K562 (cell line): ENCODE results near the gene CHCT1. TPM values are rescaled to one million over a fixed set of nuclear protein-coding genes. Genes with fewer than 3 reads are reported as not detected.

Experiments
- ATAC-seq: fragments of 200-7000 bp; cut with Tn5 transposase; 3 replicates; pipeline ENCODE4 v1.9.1; 2020; ENCODE audit warnings: moderate library complexity
- BruUV-seq: library from RNA; stranded (reverse); fragments of 400-500 nt; replicated peaks from 2 replicates; lab custom pipeline; 2021; lab: Mats Ljungman, UMichigan
- CTCF ChIA-PET: fragments of 300-600 bp; formaldehyde crosslinking; extraction: SDS; loops from one replicate; lab custom pipeline; 2021; ENCODE audit warnings: low intra/inter-chr PET ratio; lab: Yijun Ruan, JAX
- POLR2A ChIA-PET: fragments of 300-600, 350-650 bp; sonication (Branson Sonifier 250); formaldehyde crosslinking; extraction: SDS; loops from one replicate; lab custom pipeline; 2021; ENCODE audit warnings: antibody characterized with exemption, inconsistent platforms; lab: Yijun Ruan, JAX
- DNase-seq, 4 experiments: peaks; one replicate each; pipeline versions ENCODE4 v3.0.0 to v3.0.0-alpha.2; 2011 to 2018; ENCODE audit warnings: low spot score in 3 of 4, mixed read lengths in 3 of 4; ENCODE audit errors: extremely low read depth in 1 of 4
- FAIRE-seq: peaks from 2 replicates; lab custom pipeline; 2011; peaks lifted over from hg19 to GRCh38; lab: Jason Lieb, UNC
- H2AFZ ChIP-seq: 2 replicates; pipeline ENCODE4 v1.6.0; 2011; ENCODE audit warnings: low read depth, low read length, control low read depth, inconsistent platforms
- H3K27ac ChIP-seq: fragments of 200-600 bp; 3 replicates; pipeline ENCODE4 v1.8.0; 2011; ENCODE audit warnings: low read depth, mild to moderate bottlenecking, control low read depth, inconsistent platforms, low read length, moderate library complexity, mixed read lengths; ENCODE audit errors: extremely low read depth
- H3K27me3 ChIP-seq, 2 experiments: fragments of 300-600 bp in 1 of 2; 2 replicates in 1 of 2; 3 replicates in 1 of 2; pipeline versions ENCODE4 v1.6.0 to v1.8.0; 2011; ENCODE audit warnings: inconsistent platforms in 2 of 2, low read length in 2 of 2, mild to moderate bottlenecking in 1 of 2, mixed read lengths in 1 of 2, moderate library complexity in 1 of 2; ENCODE audit not compliant: control insufficient read depth in 2 of 2, insufficient read depth in 2 of 2
- H3K36me3 ChIP-seq: fragments of 300-600 bp; 3 replicates; pipeline ENCODE4 v1.8.0; 2011; ENCODE audit warnings: mild to moderate bottlenecking, low read length, inconsistent platforms; ENCODE audit not compliant: control insufficient read depth, insufficient read depth
- H3K4me1 ChIP-seq, 2 experiments: fragments of 200-600 bp in 1 of 2; replicated peaks in 1 of 2; 2 replicates in 1 of 2; 3 replicates in 1 of 2; pipeline versions ENCODE4 v1.5.1 to v1.8.0; 2011; ENCODE audit warnings: inconsistent platforms in 2 of 2, low read length in 2 of 2, mild to moderate bottlenecking in 1 of 2, mixed read lengths in 1 of 2, moderate library complexity in 1 of 2; ENCODE audit not compliant: control insufficient read depth in 2 of 2, insufficient read depth in 2 of 2
- H3K4me2 ChIP-seq: 2 replicates; pipeline ENCODE4 v1.6.1; 2011; ENCODE audit warnings: low read length, control low read depth, inconsistent platforms, mixed read lengths; ENCODE audit not compliant: insufficient read depth
- H3K4me3 ChIP-seq: fragments of 200-600 bp; sonication (generic), shearing (Covaris generic); 2 replicates; pipeline ENCODE4 v1.5.1; 2016; ENCODE audit warnings: control low read depth, inconsistent platforms
- H3K79me2 ChIP-seq: fragments of 200-600 bp; 3 replicates; pipeline ENCODE4 v1.8.0; 2011; ENCODE audit warnings: low read length, inconsistent platforms; ENCODE audit not compliant: control insufficient read depth, insufficient read depth
- H3K9ac ChIP-seq, 2 experiments: 2 replicates each; pipeline versions ENCODE4 v1.6.0 to v1.6.1; 2011; ENCODE audit warnings: low read depth in 2 of 2, low read length in 2 of 2, control low read depth in 1 of 2, inconsistent platforms in 1 of 2, mild to moderate bottlenecking in 1 of 2, mixed read lengths in 1 of 2; ENCODE audit not compliant: insufficient read depth in 1 of 2
- H3K9me1 ChIP-seq: one replicate; pipeline ENCODE4 v1.6.0; 2011; ENCODE audit warnings: inconsistent platforms, mild to moderate bottlenecking, low read length, moderate library complexity; ENCODE audit not compliant: control insufficient read depth, insufficient read depth
- H3K9me3 ChIP-seq: replicated peaks from 2 replicates; pipeline ENCODE4 v1.5.1; 2011; ENCODE audit warnings: low read depth, low read length, inconsistent platforms; ENCODE audit not compliant: control insufficient read depth, insufficient read depth
- H4K20me1 ChIP-seq: replicated peaks from 2 replicates; pipeline ENCODE4 v1.6.1; 2011; ENCODE audit warnings: low read length, inconsistent platforms, mixed read lengths; ENCODE audit not compliant: control insufficient read depth, insufficient read depth
- E4F1 ChIP-seq: fragments of 250-450 bp; sonication (Bioruptor Pico); IDR thresholded peaks from 2 replicates; pipeline ENCODE4 v1.5.0; 2021; ENCODE audit warnings: mild to moderate bottlenecking, borderline replicate concordance
- GATA2 ChIP-seq: sonication (generic); formaldehyde crosslinking; IDR thresholded peaks from 2 replicates; pipeline ENCODE4 v1.4.0; 2020; ENCODE audit warnings: mild to moderate bottlenecking, missing genetic modification reagents
- HMG20A ChIP-seq: fragments of 450-650 bp; formaldehyde crosslinking; conservative IDR thresholded peaks from 2 replicates; pipeline ENCODE4 v1.4.0; 2020; ENCODE audit warnings: mild to moderate bottlenecking, mixed read lengths
- MED1 ChIP-seq: sonication (generic); formaldehyde crosslinking; IDR thresholded peaks from 2 replicates; pipeline ENCODE4 v1.8.1; 2023; ENCODE audit warnings: missing genetic modification reagents, borderline replicate concordance
- MIER1 ChIP-seq: fragments of 450-650 bp; IDR thresholded peaks from 2 replicates; pipeline ENCODE4 v1.6.1; 2016; ENCODE audit warnings: antibody characterized with exemption, mild to moderate bottlenecking, low read depth
- OTX1 ChIP-seq: fragments of 450-650 bp; formaldehyde crosslinking; IDR thresholded peaks from 2 replicates; pipeline ENCODE4 v1.4.0; 2022; ENCODE audit warnings: mild to moderate bottlenecking
- PKNOX1 ChIP-seq: fragments of 450-650 bp; IDR thresholded peaks from 2 replicates; pipeline ENCODE4 v1.6.1; 2016
- SMC3 ChIP-seq: conservative IDR thresholded peaks from 2 replicates; pipeline ENCODE4 v1.6.1; 2011; ENCODE audit warnings: low read depth, low read length, improper control_type of control experiment; ENCODE audit not compliant: insufficient read depth
- YY1 ChIP-seq, 3 experiments: IDR thresholded peaks; 2 replicates each; pipeline ENCODE4 v1.6.1; 2011; ENCODE audit warnings: low read length in 2 of 3, mild to moderate bottlenecking in 2 of 3, moderate library complexity in 2 of 3, borderline replicate concordance in 1 of 3, control low read depth in 1 of 3, low read depth in 1 of 3; ENCODE audit not compliant: insufficient read depth in 3 of 3, insufficient replicate concordance in 2 of 3, control insufficient read depth in 1 of 3, insufficient read length in 1 of 3; ENCODE audit errors: extremely low read depth in 1 of 3
- ZMIZ1 ChIP-seq, 2 experiments: fragments of 150-350 bp in 1 of 2; IDR thresholded peaks; 2 replicates each; pipeline ENCODE4 v1.6.1; 2012 to 2016; ENCODE audit warnings: low read depth in 2 of 2, low read length in 2 of 2, mild to moderate bottlenecking in 1 of 2, moderate library complexity in 1 of 2
- ZNF511 ChIP-seq: sonication (generic); formaldehyde crosslinking; IDR thresholded peaks from 2 replicates; pipeline ENCODE4 v1.8.0; 2022; ENCODE audit warnings: mild to moderate bottlenecking, missing genetic modification reagents
- ZNF75A ChIP-seq: fragments of 450-650 bp; formaldehyde crosslinking; IDR thresholded peaks from 2 replicates; pipeline ENCODE4 v1.4.0; 2020; ENCODE audit warnings: mild to moderate bottlenecking
- WGBS: fragments of 100-300 bp; shearing (Covaris generic); methylation state at CpG from one replicate; pipeline ENCODE4 v1.1.6; 2016; ENCODE audit warnings: low coverage, mixed read lengths; ENCODE audit not compliant: insufficient coverage; ENCODE audit errors: missing lambda C conversion rate; 5-methylcytosine and 5-hydroxymethylcytosine counted together
- in situ Hi-C: fragments of 300-500 bp; cut with MboI; formaldehyde crosslinking; loops from 4 replicates; pipeline ENCODE4 v1.15.0; 2018; ENCODE audit warnings: inconsistent platforms, mixed read lengths
- intact Hi-C: fragments of 100-400 bp; cut with micrococcal nuclease; formaldehyde crosslinking; loops from 2 replicates; pipeline ENCODE4 v1.14.2; 2022
- polyA plus RNA-seq, 8 experiments: library from polyadenylated mRNA; depleted of rRNA in 4 of 8; stranded (reverse) in 5 of 8; unstranded in 3 of 8; fragments of >200 nt; fragmentation: Nextera tagmentation in 2 of 8; fragmentation: Illumina TruSeq in 1 of 8; extraction: Ambion mirVana in 2 of 8; extraction: Trizol in 1 of 8; gene quantifications; 2 replicates each; pipeline versions ENCODE4 v1.2.1 to v1.2.3, GENCODE V29; 2011 to 2014; ENCODE audit warnings: inconsistent platforms in 1 of 8, missing spikeins in 1 of 8
- total RNA-seq, 7 experiments: library from RNA; depleted of rRNA in 6 of 7; stranded (reverse); fragments of >200 nt in 6 of 7; fragmentation: Illumina TruSeq in 2 of 7; extraction: Trizol in 2 of 7; gene quantifications; 2 replicates each; pipeline versions ENCODE4 v1.2.1 to v1.2.3, GENCODE V29; 2011 to 2021; ENCODE audit warnings: low replicate concordance in 1 of 7

CHCT1 gene
- total and polyA plus RNA-seq, 9 of the 15 experiments (the other 6 are each of a cell fraction or from before 2014, with no cell fraction given): not detected

GRCh38 chr17:60391471-60392041 is 30.7 kb upstream of the CHCT1 start:
- Histone ChIP-seq H2AFZ (peak overlapping the region; percentile 69), H3K4me3 (peak overlapping the region; percentile 84), H3K27ac (peak overlapping the region; percentile 94), H3K4me2 (peak overlapping the region; percentile 100), H3K27me3 (no peaks in the 10 kb centered on the region), H3K36me3 (0 out of 3 replicates have a peak, but pooled peaks cover 5% of the 10 kb centered on the region), H3K9ac (peak overlapping the region; percentile 92 to 100), H3K9me1 (no peaks in the 10 kb centered on the region), H3K4me1 (peaks cover 3 to 15% of the 10 kb centered on the region in 2 experiments), H4K20me1 (no peaks in the 10 kb centered on the region), H3K79me2 (peaks cover 64% of the 10 kb centered on the region), H3K9me3 (no peaks in the 10 kb centered on the region)
- DNase-seq: no peak
- in situ Hi-C loops: no loop called here
- peak; percentile 49 for ATAC-seq
- POLR2A ChIA-PET: interaction anchor here (0.6 to 1.5 kb wide), 7 partner anchors 9 to 826 kb away, joined by 3 to 6 read pairs (median 4); no protein-coding TSS in a partner anchor
- no TSS peak for BruUV-seq
- no peak for FAIRE-seq
- WGBS: under 1% methylated on average over 29 of the region's 36 CpGs
- CTCF ChIA-PET: no interaction called here
- intact Hi-C loops: loop anchor here (5.0 kb wide), 1 partner anchor 211 kb away; the partner anchor contains the start of gene PPM1D
- TF ChIP-seq E4F1: no peak
- peak; percentile 31; the same call in 1 of the 2 replicates for TF ChIP-seq MIER1
- 0 out of 2 replicates have a peak, but pooled peaks have one; percentile 44 for TF ChIP-seq ZNF511
- no peak for TF ChIP-seq MED1 (CRISPR knock-in tag)
- TF ChIP-seq GATA2 (CRISPR knock-in tag): no peak
- no peak for TF ChIP-seq ZMIZ1 (IDR thresholded peaks at IDR 0.05; ENCODE audit: low read depth in 2 of 2, low read length in 2 of 2)
- no peak for TF ChIP-seq ZNF75A (CRISPR knock-in tag)
- TF ChIP-seq OTX1: 0 out of 2 replicates have a peak, but pooled peaks have one; percentile 29
- no peak for TF ChIP-seq PKNOX1
- TF ChIP-seq YY1 (IDR thresholded peaks at IDR 0.05; ENCODE audit: borderline replicate concordance in 1 of 3, control insufficient read depth in 1 of 3, extremely low read depth in 1 of 3, insufficient read depth in 3 of 3, insufficient read length in 1 of 3, insufficient replicate concordance in 2 of 3, low read depth in 1 of 3, low read length in 2 of 3): no peak
- TF ChIP-seq SMC3: no peak
- no peak for TF ChIP-seq HMG20A (CRISPR knock-in tag)
